Chondrocyte (in vitro differentiated cells): Measurements from ENCODE around the gene SNPH. TPM values are rescaled to one million over a fixed set of nuclear protein-coding genes. Genes with fewer than 3 reads are reported as not detected.

Experiments used
- DNase-seq: peaks from one replicate; pipeline ENCODE4 v3.0.0; 2021; ENCODE audit warnings: mixed read lengths, low spot score
- H3K27ac Mint-ChIP-seq: one replicate; pipeline ENCODE4 v1.8.0; 2021; ENCODE audit warnings: mild to moderate bottlenecking, moderate library complexity, mixed read lengths; ENCODE audit not compliant: unreplicated experiment
- H3K27me3 Mint-ChIP-seq: 2 replicates; pipeline ENCODE4 v1.8.0; 2021; ENCODE audit warnings: low read depth, mixed read lengths
- H3K36me3 Mint-ChIP-seq: 2 replicates; pipeline ENCODE4 v1.8.0; 2021; ENCODE audit warnings: low read depth, mixed read lengths
- H3K4me1 Mint-ChIP-seq: 2 replicates; pipeline ENCODE4 v1.8.0; 2021; ENCODE audit warnings: low read depth, mild to moderate bottlenecking, mixed read lengths
- H3K4me3 Mint-ChIP-seq: one replicate; pipeline ENCODE4 v1.8.0; 2021; ENCODE audit warnings: mild to moderate bottlenecking, moderate library complexity, mixed read lengths; ENCODE audit not compliant: unreplicated experiment
- H3K9me3 Mint-ChIP-seq: 2 replicates; pipeline ENCODE4 v1.8.0; 2021; ENCODE audit warnings: low read depth, mixed read lengths
- CTCF ChIP-seq: fragments of 200-600 bp; sonication (generic); IDR thresholded peaks from 2 replicates; pipeline ENCODE4 v1.5.0; 2021; ENCODE audit warnings: antibody characterized with exemption, mild to moderate bottlenecking, moderate library complexity
- total RNA-seq: library from RNA; stranded (reverse); gene quantifications from 3 replicates; pipeline ENCODE4 v1.2.1, GENCODE V29; 2021

The SNPH gene
- total RNA-seq, 1 donor from 2014 or later = 12.8 TPM

- Mint-ChIP-seq H3K4me3 (no peak overlapping the region), H3K27me3 (no peaks in the 10 kb centered on the region), H3K9me3 (no peaks in the 10 kb centered on the region), H3K36me3 (peaks cover 4% of the 10 kb centered on the region), H3K4me1 (peaks cover 5% of the 10 kb centered on the region), H3K27ac (no peak overlapping the region)
- peak; percentile 79 for DNase-seq
- no peak for TF ChIP-seq CTCF
Measured at GRCh38 chr20:1295276-1295930, 29.3 kb downstream of the SNPH start.

GRCh38 chr20:1296117-1296610, 30.1 kb downstream of the SNPH start:
- no peak for TF ChIP-seq CTCF
- no peak overlapping the region for H3K4me3 Mint-ChIP-seq
- no peak overlapping the region for H3K27ac Mint-ChIP-seq
- peaks cover 2% of the 10 kb centered on the region for H3K4me1 Mint-ChIP-seq
- H3K9me3 Mint-ChIP-seq = no peaks in the 10 kb centered on the region
- no peaks in the 10 kb centered on the region for H3K27me3 Mint-ChIP-seq
- peaks cover 4% of the 10 kb centered on the region for H3K36me3 Mint-ChIP-seq
- DNase-seq = no peak

GRCh38 chr20:1296922-1297321, 30.8 kb downstream of the SNPH start:
- Mint-ChIP-seq H3K4me1 (no peaks in the 10 kb centered on the region), H3K36me3 (peaks cover 4% of the 10 kb centered on the region), H3K27ac (no peak overlapping the region), H3K9me3 (no peaks in the 10 kb centered on the region), H3K4me3 (no peak overlapping the region), H3K27me3 (no peaks in the 10 kb centered on the region)
- DNase-seq = no peak
- no peak for TF ChIP-seq CTCF

- H3K27me3 Mint-ChIP-seq = no peaks in the 10 kb centered on the region
- no peak overlapping the region for H3K4me3 Mint-ChIP-seq
- TF ChIP-seq CTCF = no peak
- H3K36me3 Mint-ChIP-seq = peaks cover 4% of the 10 kb centered on the region
- peak; percentile 11 for DNase-seq
- H3K27ac Mint-ChIP-seq = no peak overlapping the region
- H3K4me1 Mint-ChIP-seq = no peaks in the 10 kb centered on the region
- H3K9me3 Mint-ChIP-seq = no peaks in the 10 kb centered on the region
Measured at GRCh38 chr20:1297486-1297885, 31.4 kb downstream of the SNPH start.

GRCh38 chr20:1298166-1298565, 32.1 kb downstream of the SNPH start:
- Mint-ChIP-seq H3K27ac (no peak overlapping the region), H3K36me3 (peaks cover 4% of the 10 kb centered on the region), H3K4me1 (no peaks in the 10 kb centered on the region), H3K4me3 (no peak overlapping the region), H3K27me3 (no peaks in the 10 kb centered on the region), H3K9me3 (no peaks in the 10 kb centered on the region)
- TF ChIP-seq CTCF = no peak
- peak; percentile 18 for DNase-seq
